AG04449 (cell line): ENCODE results near the gene ADAMTS18.

ENCODE experiments used
- CTCF ChIA-PET: fragments of 350-600 bp; formaldehyde crosslinking; extraction: SDS; loops from one replicate; lab custom pipeline; 2021; ENCODE audit warnings: antibody characterized with exemption; lab: Yijun Ruan, JAX
- POLR2A ChIA-PET: fragments of 400-600, 350-600 bp; formaldehyde crosslinking; extraction: SDS; loops from one replicate; lab custom pipeline; 2020; ENCODE audit warnings: antibody characterized with exemption, inconsistent platforms; lab: Yijun Ruan, JAX
- DNase-seq: peaks from one replicate; pipeline ENCODE4 v3.0.0-alpha.2; 2010; ENCODE audit warnings: low read depth, low spot score
- H3K4me3 ChIP-seq: 2 replicates; pipeline ENCODE4 v1.5.1; 2011; ENCODE audit warnings: low read depth, mild to moderate bottlenecking, control low read depth, low read length
- CTCF ChIP-seq: IDR thresholded peaks from one replicate; pipeline ENCODE4 v1.5.1; 2011; ENCODE audit warnings: mild to moderate bottlenecking, moderate library complexity, low read length, control low read depth, inconsistent platforms; ENCODE audit not compliant: insufficient read depth; ENCODE audit errors: missing control alignments

The ADAMTS18 gene

DNA sequence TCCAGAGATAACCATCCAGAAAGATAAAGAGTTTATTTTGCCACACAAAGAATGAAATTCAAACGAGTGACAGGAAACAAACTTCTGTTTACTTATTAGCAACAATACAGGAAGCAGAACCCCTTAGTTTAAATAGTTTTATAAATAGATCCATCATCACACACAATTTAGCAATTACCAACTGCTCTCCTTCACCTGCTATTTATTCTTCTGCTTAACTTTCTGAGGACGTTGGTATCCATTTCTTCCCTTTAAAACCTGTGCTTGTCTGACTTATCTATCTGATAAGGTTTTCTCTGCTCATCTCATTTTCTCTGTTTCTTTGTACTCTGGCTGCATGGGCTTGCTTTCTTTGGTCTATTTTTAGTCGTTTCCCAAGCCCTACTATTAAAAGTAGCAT is 4.3 kb upstream of the ADAMTS18 start:
- no peak for TF ChIP-seq CTCF
- H3K4me3 ChIP-seq, result no peak overlapping the region
- ChIA-PET CTCF (interaction anchor here (1.4 kb wide), 1 partner anchor 145 kb away, joined by 4 read pairs; no protein-coding TSS in a partner anchor), POLR2A (no interaction called here)
- no peak for DNase-seq

GRCh38 chr16:77437859-77438258 is 3.0 kb upstream of the ADAMTS18 start:
- no peak for TF ChIP-seq CTCF
- no peak overlapping the region for H3K4me3 ChIP-seq
- no peak for DNase-seq
- ChIA-PET CTCF (interaction anchor here (0.8 kb wide), 1 partner anchor 144 kb away, joined by 3 read pairs; no protein-coding TSS in a partner anchor), POLR2A (no interaction called here)

- DNase-seq, result no peak
- no peak overlapping the region for H3K4me3 ChIP-seq
- ChIA-PET CTCF (interaction anchor here (0.6 kb wide), 1 partner anchor 147 kb away, joined by 3 read pairs; no protein-coding TSS in a partner anchor), POLR2A (no interaction called here)
- no peak for TF ChIP-seq CTCF
These were observed 512 bp upstream of the ADAMTS18 start for GRCh38 chr16:77435272-77435820.

DNA sequence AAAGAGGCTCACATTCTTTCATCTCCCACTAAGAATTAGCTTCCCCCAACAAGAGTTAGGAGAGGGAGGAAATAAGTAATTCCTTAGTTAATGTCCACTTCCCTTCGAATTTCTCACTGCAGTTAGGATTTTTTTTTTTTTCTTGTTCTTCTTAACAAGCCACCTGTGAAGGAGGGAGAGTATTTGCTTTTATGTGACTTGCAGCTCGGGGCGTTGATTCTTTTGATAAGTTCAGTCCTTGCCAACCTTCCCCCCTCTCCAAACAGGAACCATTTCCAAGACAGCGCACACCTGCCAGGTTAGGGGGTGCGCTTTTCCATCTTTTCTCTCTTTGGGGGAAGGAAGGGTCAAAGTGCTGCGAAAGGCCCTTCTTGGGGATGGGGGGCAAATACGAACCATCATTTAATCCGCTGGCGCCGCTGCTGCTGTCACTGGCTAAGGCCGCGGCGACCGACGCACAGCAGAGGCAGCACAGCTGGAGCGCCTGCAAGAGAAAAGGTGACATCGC is 758 bp downstream of the ADAMTS18 start:
- TF ChIP-seq CTCF, result no peak
- DNase-seq, result no peak
- POLR2A ChIA-PET, result no interaction called here
- CTCF ChIA-PET, result no interaction called here
- no peak overlapping the region for H3K4me3 ChIP-seq

- POLR2A ChIA-PET, result no interaction called here
These were observed 1.7 kb downstream of the ADAMTS18 start for GRCh38 chr16:77433146-77433545.

More at GRCh38 chr16:77433146-77433545, 1.7 kb downstream of the ADAMTS18 start:
- no peak for TF ChIP-seq CTCF
- H3K4me3 ChIP-seq, result no peak overlapping the region
- CTCF ChIA-PET, result interaction anchor here (1.1 kb wide), 1 partner anchor 192 kb away, joined by 3 read pairs; no protein-coding TSS in a partner anchor
- no peak for DNase-seq
